SK-N-SH (cell line): ENCODE measurements around the gene TRNP1. TPM values are rescaled to one million over a fixed set of nuclear protein-coding genes. Genes with fewer than 3 reads are reported as not detected.

Source experiments
- CTCF ChIA-PET: fragments of 300-600, 350-600 bp; formaldehyde crosslinking; extraction: SDS; loops from one replicate; lab custom pipeline; 2021; lab: Yijun Ruan, JAX
- POLR2A ChIA-PET: fragments of 350-600 bp; sonication (Branson Sonifier 250); formaldehyde crosslinking; extraction: SDS; loops from one replicate; lab custom pipeline; 2020; ENCODE audit warnings: antibody characterized with exemption, inconsistent platforms; lab: Yijun Ruan, JAX
- DNase-seq: peaks from one replicate; pipeline ENCODE4 v3.0.0; 2012
- H2AFZ ChIP-seq: fragments of 200-600 bp; sonication (generic); 2 replicates; pipeline ENCODE4 v1.8.1; 2016; ENCODE audit warnings: antibody characterized with exemption, mild to moderate bottlenecking, low read depth
- H3F3A ChIP-seq: fragments of 200-600 bp; sonication (generic); replicated peaks from 2 replicates; pipeline ENCODE3; 2016; ENCODE audit warnings: antibody characterized with exemption, mild to moderate bottlenecking; ENCODE audit not compliant: insufficient read depth
- H3K27ac ChIP-seq, 2 experiments: fragments of 200-500 bp in 1 of 2; fragments of 200-600 bp in 1 of 2; sonication (Bioruptor generic) in 1 of 2; sonication (generic), shearing (Covaris generic) in 1 of 2; 2 replicates each; pipeline versions ENCODE4 v1.5.1 to v1.6.1; 2014 to 2016; ENCODE audit warnings: low read depth in 2 of 2, inconsistent platforms in 1 of 2, low read length in 1 of 2, mild to moderate bottlenecking in 1 of 2, mixed read lengths in 1 of 2
- H3K27me3 ChIP-seq: fragments of 200-600 bp; sonication (generic), shearing (Covaris generic); 2 replicates; pipeline ENCODE4 v1.6.1; 2016; ENCODE audit warnings: mixed run types; ENCODE audit not compliant: insufficient read depth
- H3K36me3 ChIP-seq, 2 experiments: fragments of 200-500 bp in 1 of 2; fragments of 200-600 bp in 1 of 2; sonication (Bioruptor generic) in 1 of 2; sonication (generic) in 1 of 2; replicated peaks in 1 of 2; 2 replicates each; pipeline versions ENCODE3 to v1.5.1; 2014 to 2016; ENCODE audit warnings: low read length in 1 of 2, mild to moderate bottlenecking in 1 of 2; ENCODE audit not compliant: insufficient read depth in 2 of 2, control insufficient read depth in 1 of 2
- H3K4me1 ChIP-seq, 2 experiments: fragments of 200-500 bp in 1 of 2; fragments of 200-600 bp in 1 of 2; sonication (Bioruptor generic) in 1 of 2; sonication (generic), shearing (Covaris generic) in 1 of 2; 2 replicates each; pipeline versions ENCODE4 v1.5.1 to v1.6.1; 2014 to 2016; ENCODE audit warnings: low read depth in 1 of 2, low read length in 1 of 2, mixed run types in 1 of 2; ENCODE audit not compliant: insufficient read depth in 2 of 2, control insufficient read depth in 1 of 2
- H3K4me2 ChIP-seq: fragments of 200-600 bp; sonication (generic), shearing (Covaris generic); 2 replicates; pipeline ENCODE4 v1.6.1; 2017; ENCODE audit warnings: mixed run types
- H3K4me3 ChIP-seq, 2 experiments: fragments of 200-500 bp in 1 of 2; fragments of 200-600 bp in 1 of 2; sonication (Bioruptor generic) in 1 of 2; sonication (generic), shearing (Covaris generic) in 1 of 2; 2 replicates each; pipeline versions ENCODE4 v1.5.1 to v1.8.1; 2014 to 2016; ENCODE audit warnings: low read depth in 2 of 2, inconsistent platforms in 1 of 2, low read length in 1 of 2, mild to moderate bottlenecking in 1 of 2, mixed read lengths in 1 of 2, moderate library complexity in 1 of 2
- H3K79me2 ChIP-seq: fragments of 200-600 bp; sonication (generic); 2 replicates; pipeline ENCODE4 v1.8.1; 2017; ENCODE audit warnings: mild to moderate bottlenecking; ENCODE audit not compliant: insufficient read depth
- H3K9ac ChIP-seq: fragments of 200-600 bp; sonication (generic); 2 replicates; pipeline ENCODE4 v1.6.1; 2017; ENCODE audit warnings: mixed run types
- H3K9me2 ChIP-seq: fragments of 200-600 bp; sonication (generic); 2 replicates; pipeline ENCODE4 v1.6.1; 2017; ENCODE audit warnings: mixed run types
- H3K9me3 ChIP-seq: fragments of 200-600 bp; sonication (generic); 2 replicates; pipeline ENCODE4 v1.6.1; 2017; ENCODE audit warnings: mixed run types, mild to moderate bottlenecking, moderate library complexity
- H4K20me1 ChIP-seq: fragments of 200-600 bp; sonication (generic); 2 replicates; pipeline ENCODE4 v1.6.1; 2017; ENCODE audit warnings: mild to moderate bottlenecking, mixed run types; ENCODE audit not compliant: insufficient read depth
- CHD2 ChIP-seq: fragments of 150-350 bp; IDR thresholded peaks from 2 replicates; pipeline ENCODE4 v1.6.1; 2018; ENCODE audit warnings: low read length; ENCODE audit not compliant: partially characterized antibody
- EP300 ChIP-seq, 2 experiments: IDR thresholded peaks; 2 replicates each; pipeline versions ENCODE4 v1.4.0 to v1.6.1; 2012; ENCODE audit warnings: borderline replicate concordance in 1 of 2, low read depth in 1 of 2, low read length in 1 of 2
- FOSL2 ChIP-seq: IDR thresholded peaks from 2 replicates; pipeline ENCODE4 v1.4.0; 2012; ENCODE audit warnings: low read depth, mild to moderate bottlenecking, moderate library complexity, borderline replicate concordance
- FOXJ3 ChIP-seq: sonication (generic); formaldehyde crosslinking; IDR thresholded peaks from 2 replicates; pipeline ENCODE4 v1.5.1; 2020; ENCODE audit warnings: mild to moderate bottlenecking, missing genetic modification reagents
- FOXM1 ChIP-seq: IDR thresholded peaks from 2 replicates; pipeline ENCODE4 v1.4.0; 2012; ENCODE audit warnings: low read depth, mild to moderate bottlenecking
- GATA2 ChIP-seq: sonication (generic); formaldehyde crosslinking; IDR thresholded peaks from 2 replicates; pipeline ENCODE4 v1.5.0; 2020; ENCODE audit warnings: mild to moderate bottlenecking, missing genetic modification reagents
- MXI1 ChIP-seq: IDR thresholded peaks from 2 replicates; pipeline ENCODE4 v1.6.1; 2012; ENCODE audit warnings: mild to moderate bottlenecking, low read depth, low read length, improper control_type of control experiment
- NFIC ChIP-seq: IDR thresholded peaks from 2 replicates; pipeline ENCODE4 v1.4.0; 2012; ENCODE audit warnings: borderline replicate concordance
- NRF1 ChIP-seq: IDR thresholded peaks from 2 replicates; pipeline ENCODE4 v1.6.1; 2012; ENCODE audit warnings: low read depth, mild to moderate bottlenecking, low read length
- POLR2AphosphoS5 ChIP-seq: IDR thresholded peaks from 2 replicates; pipeline ENCODE4 v1.6.1; 2012; ENCODE audit warnings: low read depth, low read length
- RAD21 ChIP-seq: IDR thresholded peaks from 2 replicates; pipeline ENCODE4 v1.6.1; 2012; ENCODE audit warnings: mild to moderate bottlenecking, low read length
- RCOR1 ChIP-seq: fragments of 150-350 bp; IDR thresholded peaks from 2 replicates; pipeline ENCODE4 v1.6.1; 2017; ENCODE audit warnings: antibody characterized with exemption, low read length
- REST ChIP-seq: IDR thresholded peaks from 2 replicates; pipeline ENCODE4 v1.6.1; 2012; ENCODE audit warnings: mild to moderate bottlenecking, low read depth, low read length, moderate library complexity
- RXRA ChIP-seq: IDR thresholded peaks from 2 replicates; pipeline ENCODE4 v1.4.0; 2012; ENCODE audit warnings: low read depth, mild to moderate bottlenecking, borderline replicate concordance
- SIN3A ChIP-seq: IDR thresholded peaks from 2 replicates; pipeline ENCODE4 v1.6.1; 2012; ENCODE audit warnings: low read depth, mild to moderate bottlenecking, low read length, moderate library complexity, borderline replicate concordance
- SMC3 ChIP-seq: IDR thresholded peaks from 2 replicates; pipeline ENCODE4 v1.6.1; 2012; ENCODE audit warnings: low read depth, low read length, improper control_type of control experiment
- TCF12 ChIP-seq: IDR thresholded peaks from 2 replicates; pipeline ENCODE4 v1.4.0; 2012
- TEAD4 ChIP-seq: IDR thresholded peaks from 2 replicates; pipeline ENCODE4 v1.4.0; 2012; ENCODE audit warnings: mild to moderate bottlenecking, borderline replicate concordance; ENCODE audit not compliant: insufficient read depth
- USF1 ChIP-seq: IDR thresholded peaks from 2 replicates; pipeline ENCODE4 v1.4.0; 2012; ENCODE audit warnings: low read depth, borderline replicate concordance
- YY1 ChIP-seq: IDR thresholded peaks from 2 replicates; pipeline ENCODE4 v1.4.0; 2012; ENCODE audit warnings: low read depth, mild to moderate bottlenecking
- WGBS: methylation state at CpG from one replicate; pipeline ENCODE4 v1.1.6; 2017; ENCODE audit warnings: low lambda C conversion rate; 5-methylcytosine and 5-hydroxymethylcytosine counted together
- polyA plus RNA-seq, 3 experiments: library from polyadenylated mRNA; depleted of rRNA; stranded (reverse); fragments of >200 nt; gene quantifications; 2 replicates each; pipeline ENCODE4 v1.2.3, GENCODE V29; 2012

TRNP1 gene
- polyA plus RNA-seq, 1 of the 3 experiments (the other 2 are of a cell fraction) = 8.8 TPM

- H3K4me1 ChIP-seq = no peaks in the 10 kb centered on the region; a peak in 1 of 4 replicates
- CTCF ChIA-PET = interaction anchor here (0.8 to 38.3 kb wide), 8 partner anchors 11 to 315 kb away, joined by 3 to 1084 read pairs (median 69); no protein-coding TSS in a partner anchor
- no peak for TF ChIP-seq GATA2
- no peak for TF ChIP-seq SIN3A
- TF ChIP-seq FOXJ3 (CRISPR knock-in tag) = no peak
- no peak for TF ChIP-seq YY1
- TF ChIP-seq FOSL2 = no peak
- no peak for TF ChIP-seq FOXM1
- TF ChIP-seq TEAD4 = no peak
- no peak for TF ChIP-seq USF1
- TF ChIP-seq NRF1 = no peak
- no peak for TF ChIP-seq POLR2AphosphoS5
- TF ChIP-seq RAD21 = no peak
- no peak for TF ChIP-seq SMC3
- TF ChIP-seq RCOR1 = no peak
- TF ChIP-seq RXRA = no peak
- TF ChIP-seq CHD2 = no peak
- no peak for TF ChIP-seq MXI1
- TF ChIP-seq TCF12 = no peak
- TF ChIP-seq NFIC = no peak
- TF ChIP-seq REST = no peak
- no peak for TF ChIP-seq EP300 (IDR thresholded peaks at IDR 0.05; ENCODE audit: borderline replicate concordance in 1 of 2, low read depth in 1 of 2, low read length in 1 of 2)
- TF ChIP-seq, all 33 proteins: peak for 0
- Histone ChIP-seq H3K9me3 (no peaks in the 10 kb centered on the region), H3K4me3 (no peak overlapping the region), H3K9ac (no peak overlapping the region), H4K20me1 (no peaks in the 10 kb centered on the region), H3K9me2 (no peaks in the 10 kb centered on the region), H3K79me2 (no peaks in the 10 kb centered on the region), H3K4me2 (no peak overlapping the region), H2AFZ (no peak overlapping the region), H3K27me3 (no peaks in the 10 kb centered on the region), H3F3A (no peaks in the 10 kb centered on the region), H3K36me3 (no peaks in the 10 kb centered on the region), H3K27ac (no peak overlapping the region)
- DNase-seq = no peak
- POLR2A ChIA-PET = no interaction called here
- 73% methylated on average over 7 of the region's 7 CpGs for WGBS
These were observed 49.2 kb downstream of the TRNP1 start for GRCh38 chr1:27042670-27043069.
